Bronchial epithelial cell (primary cell): ENCODE measurements around the gene AGBL4. TPM values are rescaled to one million over a fixed set of nuclear protein-coding genes. Genes with fewer than 3 reads are reported as not detected.

Experiments used
- DNase-seq: peaks from one replicate; pipeline ENCODE4 v3.0.0-alpha.2; 2010; ENCODE audit warnings: low read depth
- FAIRE-seq: peaks from 2 replicates; lab custom pipeline; 2011; peaks lifted over from hg19 to GRCh38; lab: Jason Lieb, UNC
- H3K27me3 ChIP-seq: 2 replicates; pipeline ENCODE4 v1.5.1; 2011; ENCODE audit warnings: low read length; ENCODE audit not compliant: control insufficient read depth, insufficient read depth
- H3K36me3 ChIP-seq: 2 replicates; pipeline ENCODE4 v1.5.1; 2011; ENCODE audit warnings: low read length; ENCODE audit not compliant: control insufficient read depth, insufficient read depth
- H3K4me3 ChIP-seq: 2 replicates; pipeline ENCODE4 v1.5.1; 2011; ENCODE audit warnings: mild to moderate bottlenecking, low read depth, low read length, control low read depth
- CTCF ChIP-seq: IDR thresholded peaks from 2 replicates; pipeline ENCODE4 v1.5.1; 2011; ENCODE audit warnings: mild to moderate bottlenecking, moderate library complexity, low read length, control low read depth, inconsistent platforms; ENCODE audit not compliant: insufficient read depth, severe bottlenecking
- total RNA-seq: library from RNA; depleted of rRNA; stranded (reverse); fragments of >200 nt; gene quantifications from 2 replicates; pipeline ENCODE4 v1.2.1, GENCODE V29; 2014

AGBL4 gene
- total RNA-seq, 1 donor from 2014 or later, result not detected

GRCh38 chr1:48869116-48869893 lies 1154.4 kb downstream of the AGBL4 start:
- H3K36me3 ChIP-seq, result no peaks in the 10 kb centered on the region
- peak; percentile 64 for TF ChIP-seq CTCF
- no peak overlapping the region for H3K4me3 ChIP-seq
- H3K27me3 ChIP-seq, result no peaks in the 10 kb centered on the region
- FAIRE-seq (peak; percentile 28), DNase-seq (peak; percentile 92)

- no peaks in the 10 kb centered on the region for H3K36me3 ChIP-seq
- no peak for TF ChIP-seq CTCF
- no peak for FAIRE-seq
- no peaks in the 10 kb centered on the region for H3K27me3 ChIP-seq
- no peak overlapping the region for H3K4me3 ChIP-seq
- DNase-seq, result no peak
Observed at GRCh38 chr1:48864913-48865312, 1158.8 kb downstream of the AGBL4 start.

- TF ChIP-seq CTCF, result no peak
Observed at GRCh38 chr1:48859456-48859855, 1164.3 kb downstream of the AGBL4 start.

GRCh38 chr1:48858200-48858920 lies 1165.4 kb downstream of the AGBL4 start:
- H3K27me3 ChIP-seq, result no peaks in the 10 kb centered on the region
- H3K4me3 ChIP-seq, result no peak overlapping the region
- DNase-seq (no peak), FAIRE-seq (no peak)
- H3K36me3 ChIP-seq, result no peaks in the 10 kb centered on the region
- TF ChIP-seq CTCF, result no peak

More at GRCh38 chr1:48859456-48859855, 1164.3 kb downstream of the AGBL4 start:
- FAIRE-seq, result no peak
- peak; percentile 67 for DNase-seq
- no peaks in the 10 kb centered on the region for H3K27me3 ChIP-seq
- no peaks in the 10 kb centered on the region for H3K36me3 ChIP-seq
- no peak overlapping the region for H3K4me3 ChIP-seq

GRCh38 chr1:48853006-48853405 lies 1170.7 kb downstream of the AGBL4 start:
- Histone ChIP-seq H3K27me3 (no peaks in the 10 kb centered on the region), H3K36me3 (no peaks in the 10 kb centered on the region), H3K4me3 (no peak overlapping the region)
- TF ChIP-seq CTCF, result no peak
- peak; percentile 40 for FAIRE-seq
- DNase-seq, result peak; percentile 91
